NCI-H226 (cell line): ENCODE results near the gene PLEKHA6.

Source experiments
- DNase-seq: peaks from one replicate; pipeline ENCODE4 v3.0.0-alpha.2; 2015

PLEKHA6 gene

GRCh38 chr1:204308023-204308628 is 51.6 kb downstream of the PLEKHA6 start:
- no peak for DNase-seq

GRCh38 chr1:204307334-204307883 is 52.3 kb downstream of the PLEKHA6 start:
- no peak for DNase-seq

GRCh38 chr1:204306076-204306475 is 53.7 kb downstream of the PLEKHA6 start:
- DNase-seq, result no peak

GRCh38 chr1:204304067-204304466 is 55.7 kb downstream of the PLEKHA6 start:
- DNase-seq, result no peak

- no peak for DNase-seq
These were observed 57.0 kb downstream of the PLEKHA6 start for GRCh38 chr1:204302769-204303168.

GRCh38 chr1:204301171-204301957 is 58.4 kb downstream of the PLEKHA6 start:
- DNase-seq, result no peak

GRCh38 chr1:204299814-204300365 is 59.8 kb downstream of the PLEKHA6 start:
- DNase-seq, result no peak

GRCh38 chr1:204296431-204296988 is 63.2 kb downstream of the PLEKHA6 start:
- peak; percentile 98 for DNase-seq

- DNase-seq, result no peak
These were observed 64.1 kb downstream of the PLEKHA6 start for GRCh38 chr1:204295671-204296070.

GRCh38 chr1:204294357-204294756 is 65.4 kb downstream of the PLEKHA6 start:
- DNase-seq, result peak; percentile 98

GRCh38 chr1:204293605-204294337 is 66.0 kb downstream of the PLEKHA6 start:
- no peak for DNase-seq

- no peak for DNase-seq
These were observed 67.0 kb downstream of the PLEKHA6 start for GRCh38 chr1:204292740-204293139.

- DNase-seq, result peak; percentile 18
These were observed 70.4 kb downstream of the PLEKHA6 start for GRCh38 chr1:204289280-204289679.

GRCh38 chr1:204288021-204288588 is 71.6 kb downstream of the PLEKHA6 start:
- peak; percentile 94 for DNase-seq

- DNase-seq, result no peak
These were observed 72.2 kb downstream of the PLEKHA6 start for GRCh38 chr1:204287466-204287891.

- no peak for DNase-seq
These were observed 72.8 kb downstream of the PLEKHA6 start for GRCh38 chr1:204286831-204287421.

- no peak for DNase-seq
These were observed 73.4 kb downstream of the PLEKHA6 start for GRCh38 chr1:204286315-204286714.

- no peak for DNase-seq
These were observed 74.1 kb downstream of the PLEKHA6 start for GRCh38 chr1:204285436-204286305.

- DNase-seq, result no peak
These were observed 74.8 kb downstream of the PLEKHA6 start for GRCh38 chr1:204284929-204285328.

GRCh38 chr1:204283711-204284651 is 75.7 kb downstream of the PLEKHA6 start:
- DNase-seq, result peak; percentile 70
